Measurements from ENCODE around the gene GPR15.

DNA sequence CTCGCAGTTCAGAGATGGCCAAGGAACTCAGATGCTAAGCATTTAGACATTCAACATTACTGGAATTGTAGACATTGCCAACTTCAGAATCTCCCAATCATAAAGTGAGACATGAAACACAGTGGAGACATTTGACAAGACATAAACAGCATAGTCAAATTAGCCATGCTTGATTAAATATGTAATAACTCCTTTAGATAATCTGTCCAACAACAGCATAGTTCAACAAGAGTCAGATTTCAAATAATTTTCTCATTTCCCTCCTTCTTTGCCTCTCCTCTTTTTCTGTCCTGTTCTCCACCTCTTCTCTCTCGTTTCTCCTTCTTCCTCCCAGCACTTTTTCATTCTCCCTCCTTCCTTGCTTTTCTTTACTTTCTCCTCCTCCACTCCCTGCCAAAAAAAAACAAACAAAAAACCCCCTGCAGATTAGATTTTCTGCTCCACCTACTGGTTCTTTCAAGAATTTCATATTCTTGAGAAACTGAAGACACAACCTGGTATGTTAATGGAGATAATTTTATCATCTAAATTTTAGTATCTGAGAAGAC lies 41.5 kb downstream of the GPR15 start:
- TF ChIP-seq, protein P1, sequence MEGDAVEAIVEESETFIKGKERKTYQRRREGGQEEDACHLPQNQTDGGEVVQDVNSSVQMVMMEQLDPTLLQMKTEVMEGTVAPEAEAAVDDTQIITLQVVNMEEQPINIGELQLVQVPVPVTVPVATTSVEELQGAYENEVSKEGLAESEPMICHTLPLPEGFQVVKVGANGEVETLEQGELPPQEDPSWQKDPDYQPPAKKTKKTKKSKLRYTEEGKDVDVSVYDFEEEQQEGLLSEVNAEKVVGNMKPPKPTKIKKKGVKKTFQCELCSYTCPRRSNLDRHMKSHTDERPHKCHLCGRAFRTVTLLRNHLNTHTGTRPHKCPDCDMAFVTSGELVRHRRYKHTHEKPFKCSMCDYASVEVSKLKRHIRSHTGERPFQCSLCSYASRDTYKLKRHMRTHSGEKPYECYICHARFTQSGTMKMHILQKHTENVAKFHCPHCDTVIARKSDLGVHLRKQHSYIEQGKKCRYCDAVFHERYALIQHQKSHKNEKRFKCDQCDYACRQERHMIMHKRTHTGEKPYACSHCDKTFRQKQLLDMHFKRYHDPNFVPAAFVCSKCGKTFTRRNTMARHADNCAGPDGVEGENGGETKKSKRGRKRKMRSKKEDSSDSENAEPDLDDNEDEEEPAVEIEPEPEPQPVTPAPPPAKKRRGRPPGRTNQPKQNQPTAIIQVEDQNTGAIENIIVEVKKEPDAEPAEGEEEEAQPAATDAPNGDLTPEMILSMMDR (IDR thresholded peaks at IDR 0.05), result peak in 2 of 4 experiments; percentile 10 to 23
- no peak for TF ChIP-seq POLR2AphosphoS5 (IDR thresholded peaks at IDR 0.05)
- no peak for TF ChIP-seq POLR2A (IDR thresholded peaks at IDR 0.05)

Measured in prostate gland (tissue), 2 donors.